Chondrocyte (in vitro differentiated cells): ENCODE data around the gene BAX. TPM values are rescaled to one million over a fixed set of nuclear protein-coding genes. Genes with fewer than 3 reads are reported as not detected.
"Not testable (repeated sequence)": the region's sequence is repeated elsewhere in the genome, so short reads cannot be mapped to it uniquely, and the experiment has no call there.

Experiments used
- DNase-seq: peaks from one replicate; pipeline ENCODE4 v3.0.0; 2021; ENCODE audit warnings: mixed read lengths, low spot score
- H3K27ac Mint-ChIP-seq: one replicate; pipeline ENCODE4 v1.8.0; 2021; ENCODE audit warnings: mild to moderate bottlenecking, moderate library complexity, mixed read lengths; ENCODE audit not compliant: unreplicated experiment
- H3K27me3 Mint-ChIP-seq: 2 replicates; pipeline ENCODE4 v1.8.0; 2021; ENCODE audit warnings: low read depth, mixed read lengths
- H3K36me3 Mint-ChIP-seq: 2 replicates; pipeline ENCODE4 v1.8.0; 2021; ENCODE audit warnings: low read depth, mixed read lengths
- H3K4me1 Mint-ChIP-seq: 2 replicates; pipeline ENCODE4 v1.8.0; 2021; ENCODE audit warnings: low read depth, mild to moderate bottlenecking, mixed read lengths
- H3K4me3 Mint-ChIP-seq: one replicate; pipeline ENCODE4 v1.8.0; 2021; ENCODE audit warnings: mild to moderate bottlenecking, moderate library complexity, mixed read lengths; ENCODE audit not compliant: unreplicated experiment
- H3K9me3 Mint-ChIP-seq: 2 replicates; pipeline ENCODE4 v1.8.0; 2021; ENCODE audit warnings: low read depth, mixed read lengths
- total RNA-seq: library from RNA; stranded (reverse); gene quantifications from 3 replicates; pipeline ENCODE4 v1.2.1, GENCODE V29; 2021
- TF ChIP-seq, protein P1 (sequence below): fragments of 200-600 bp; sonication (generic); IDR thresholded peaks from 2 replicates; pipeline ENCODE4 v1.5.0; 2021; ENCODE audit warnings: antibody characterized with exemption, mild to moderate bottlenecking, moderate library complexity

Gene BAX
- total RNA-seq, 1 donor from 2014 or later: 161 TPM

DNA sequence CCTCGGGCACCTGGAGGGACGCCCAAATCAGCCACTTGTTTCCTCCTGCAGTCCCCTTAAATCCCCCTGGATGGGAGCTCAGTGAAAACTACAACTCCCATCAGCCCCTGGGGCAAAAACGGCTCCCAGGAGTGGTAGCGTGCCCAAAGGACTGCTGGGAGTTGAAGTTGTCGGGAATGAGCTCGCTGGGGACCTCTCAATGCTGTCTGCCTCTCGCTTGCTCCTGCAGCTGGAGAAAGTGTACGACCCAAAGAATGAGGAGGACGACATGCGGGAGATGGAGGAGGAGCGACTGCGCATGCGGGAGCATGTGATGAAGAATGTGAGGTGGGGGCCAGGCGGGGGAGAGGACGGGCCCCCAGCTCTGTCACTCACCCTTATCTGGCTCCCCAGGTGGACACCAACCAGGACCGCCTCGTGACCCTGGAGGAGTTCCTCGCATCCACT is 35.9 kb upstream of the BAX start:
- Mint-ChIP-seq H3K9me3 (no peaks in the 10 kb centered on the region), H3K4me3 (no peak overlapping the region), H3K27me3 (no peaks in the 10 kb centered on the region), H3K27ac (no peak overlapping the region), H3K36me3 (peaks cover 33% of the 10 kb centered on the region), H3K4me1 (no peaks in the 10 kb centered on the region)
- TF ChIP-seq, protein P1, sequence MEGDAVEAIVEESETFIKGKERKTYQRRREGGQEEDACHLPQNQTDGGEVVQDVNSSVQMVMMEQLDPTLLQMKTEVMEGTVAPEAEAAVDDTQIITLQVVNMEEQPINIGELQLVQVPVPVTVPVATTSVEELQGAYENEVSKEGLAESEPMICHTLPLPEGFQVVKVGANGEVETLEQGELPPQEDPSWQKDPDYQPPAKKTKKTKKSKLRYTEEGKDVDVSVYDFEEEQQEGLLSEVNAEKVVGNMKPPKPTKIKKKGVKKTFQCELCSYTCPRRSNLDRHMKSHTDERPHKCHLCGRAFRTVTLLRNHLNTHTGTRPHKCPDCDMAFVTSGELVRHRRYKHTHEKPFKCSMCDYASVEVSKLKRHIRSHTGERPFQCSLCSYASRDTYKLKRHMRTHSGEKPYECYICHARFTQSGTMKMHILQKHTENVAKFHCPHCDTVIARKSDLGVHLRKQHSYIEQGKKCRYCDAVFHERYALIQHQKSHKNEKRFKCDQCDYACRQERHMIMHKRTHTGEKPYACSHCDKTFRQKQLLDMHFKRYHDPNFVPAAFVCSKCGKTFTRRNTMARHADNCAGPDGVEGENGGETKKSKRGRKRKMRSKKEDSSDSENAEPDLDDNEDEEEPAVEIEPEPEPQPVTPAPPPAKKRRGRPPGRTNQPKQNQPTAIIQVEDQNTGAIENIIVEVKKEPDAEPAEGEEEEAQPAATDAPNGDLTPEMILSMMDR: no peak
- no peak for DNase-seq

DNA sequence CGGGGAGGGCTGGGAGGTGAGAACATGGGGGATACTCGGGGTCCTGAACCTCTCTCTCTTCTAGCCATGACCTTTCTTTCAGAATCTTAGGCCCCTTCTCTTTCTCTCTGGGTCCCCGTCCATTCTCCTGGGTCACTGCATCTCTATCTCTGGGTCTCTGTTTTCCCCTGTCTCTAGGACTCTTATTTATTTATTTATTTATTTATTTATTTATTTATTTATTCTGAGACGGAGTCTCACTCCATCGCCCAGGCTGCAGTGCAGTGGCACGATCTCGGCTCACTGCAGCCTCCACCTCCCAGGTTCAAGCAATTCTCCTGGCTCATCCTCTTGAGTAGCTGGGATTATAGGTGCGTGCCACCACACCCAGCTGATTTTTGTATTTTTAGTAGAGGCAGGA is 35.4 kb upstream of the BAX start:
- not testable (repeated sequence) for H3K4me3 Mint-ChIP-seq, H3K4me1 Mint-ChIP-seq, DNase-seq, H3K27ac Mint-ChIP-seq, H3K9me3 Mint-ChIP-seq, H3K27me3 Mint-ChIP-seq
- H3K36me3 Mint-ChIP-seq: peaks cover 31% of the 10 kb centered on the region

DNA sequence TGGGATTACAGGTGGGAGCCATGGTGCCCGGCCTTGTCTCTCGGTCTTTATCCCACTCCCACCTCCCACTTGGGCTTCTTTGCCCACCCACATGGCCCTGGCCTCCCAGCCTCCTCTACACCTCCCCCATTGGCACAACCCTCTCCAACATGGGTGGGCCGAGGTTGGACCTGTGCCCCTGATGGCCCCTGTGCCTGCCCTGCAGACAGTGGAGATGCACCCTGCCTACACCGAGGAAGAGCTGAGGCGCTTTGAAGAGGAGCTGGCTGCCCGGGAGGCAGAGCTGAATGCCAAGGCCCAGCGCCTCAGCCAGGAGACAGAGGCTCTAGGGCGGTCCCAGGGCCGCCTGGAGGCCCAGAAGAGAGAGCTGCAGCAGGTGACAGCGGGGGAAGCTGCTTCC is 33.7 kb upstream of the BAX start:
- no peak for DNase-seq
- Mint-ChIP-seq H3K4me1 (peaks cover 7% of the 10 kb centered on the region), H3K4me3 (no peak overlapping the region), H3K27me3 (no peaks in the 10 kb centered on the region), H3K36me3 (peaks cover 26% of the 10 kb centered on the region), H3K27ac (no peak overlapping the region), H3K9me3 (no peaks in the 10 kb centered on the region)
- TF ChIP-seq, protein P1: no peak

DNA sequence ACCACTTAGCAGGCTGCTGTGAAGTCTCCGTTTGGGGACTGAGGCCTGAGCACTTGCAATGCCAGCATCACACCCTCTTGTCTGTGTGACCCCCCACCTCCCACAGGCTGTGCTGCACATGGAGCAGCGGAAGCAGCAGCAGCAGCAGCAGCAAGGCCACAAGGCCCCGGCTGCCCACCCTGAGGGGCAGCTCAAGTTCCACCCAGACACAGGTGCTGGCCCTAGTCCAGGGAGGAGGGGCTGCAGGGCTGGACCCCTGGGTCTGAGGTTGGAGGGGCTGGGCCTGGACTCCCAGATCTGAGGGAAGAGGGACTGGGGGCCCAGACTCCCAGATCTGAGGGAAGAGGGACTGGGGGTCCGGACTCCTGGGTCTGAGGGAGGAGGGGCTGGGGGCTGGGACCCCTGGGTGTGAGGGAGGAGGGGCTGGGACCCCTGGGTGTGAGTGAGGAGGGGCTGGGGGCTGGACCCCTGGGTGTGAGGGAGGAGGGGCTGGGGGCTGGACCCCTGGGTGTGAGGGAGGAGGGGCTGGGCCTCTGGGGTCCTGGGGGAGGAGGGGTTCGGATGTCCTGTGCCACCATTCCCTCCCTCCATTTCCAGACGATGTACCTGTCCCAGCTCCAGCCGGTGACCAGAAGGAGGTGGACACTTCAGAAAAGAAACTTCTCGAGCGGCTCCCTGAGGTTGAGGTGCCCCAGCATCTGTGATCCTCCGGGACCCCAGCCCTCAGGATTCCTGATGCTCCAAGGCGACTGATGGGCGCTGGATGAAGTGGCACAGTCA is 32.8 kb upstream of the BAX start:
- peaks cover 23% of the 10 kb centered on the region for H3K36me3 Mint-ChIP-seq
- no peak overlapping the region for H3K4me3 Mint-ChIP-seq
- no peak overlapping the region for H3K27ac Mint-ChIP-seq
- peaks cover 16% of the 10 kb centered on the region for H3K4me1 Mint-ChIP-seq
- TF ChIP-seq, protein P1: no peak
- no peaks in the 10 kb centered on the region for H3K27me3 Mint-ChIP-seq
- DNase-seq: no peak
- no peaks in the 10 kb centered on the region for H3K9me3 Mint-ChIP-seq

DNA sequence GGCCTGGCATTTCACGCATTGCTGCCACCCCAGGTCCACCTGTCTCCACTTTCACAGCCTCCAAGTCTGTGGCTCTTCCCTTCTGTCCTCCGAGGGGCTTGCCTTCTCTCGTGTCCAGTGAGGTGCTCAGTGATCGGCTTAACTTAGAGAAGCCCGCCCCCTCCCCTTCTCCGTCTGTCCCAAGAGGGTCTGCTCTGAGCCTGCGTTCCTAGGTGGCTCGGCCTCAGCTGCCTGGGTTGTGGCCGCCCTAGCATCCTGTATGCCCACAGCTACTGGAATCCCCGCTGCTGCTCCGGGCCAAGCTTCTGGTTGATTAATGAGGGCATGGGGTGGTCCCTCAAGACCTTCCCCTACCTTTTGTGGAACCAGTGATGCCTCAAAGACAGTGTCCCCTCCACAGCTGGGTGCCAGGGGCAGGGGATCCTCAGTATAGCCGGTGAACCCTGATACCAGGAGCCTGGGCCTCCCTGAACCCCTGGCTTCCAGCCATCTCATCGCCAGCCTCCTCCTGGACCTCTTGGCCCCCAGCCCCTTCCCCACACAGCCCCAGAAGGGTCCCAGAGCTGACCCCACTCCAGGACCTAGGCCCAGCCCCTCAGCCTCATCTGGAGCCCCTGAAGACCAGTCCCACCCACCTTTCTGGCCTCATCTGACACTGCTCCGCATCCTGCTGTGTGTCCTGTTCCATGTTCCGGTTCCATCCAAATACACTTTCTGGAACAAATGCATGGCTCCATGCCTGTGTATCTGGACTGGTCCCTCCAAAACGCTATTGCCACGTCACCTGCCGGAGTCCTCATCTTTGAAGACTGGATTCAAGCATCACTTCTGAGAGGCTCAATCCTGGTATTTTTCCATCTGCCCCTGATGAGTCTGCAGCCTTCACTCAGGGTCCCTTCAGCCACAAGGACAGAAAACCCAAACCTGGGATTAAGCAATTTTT is 31.9 kb upstream of the BAX start:
- Mint-ChIP-seq H3K4me1 (peaks cover 20% of the 10 kb centered on the region), H3K9me3 (no peaks in the 10 kb centered on the region), H3K27ac (no peak overlapping the region), H3K27me3 (no peaks in the 10 kb centered on the region), H3K36me3 (peaks cover 23% of the 10 kb centered on the region), H3K4me3 (no peak overlapping the region)
- TF ChIP-seq, protein P1: no peak
- DNase-seq: no peak
